ENCODE results near the gene MYLK. TPM values are rescaled to one million over a fixed set of nuclear protein-coding genes. Genes with fewer than 3 reads are reported as not detected.

Gene MYLK
- total RNA-seq, 4 donors from 2014 or later, result 32.0 to 81.2 (median 61.5) TPM

DNA sequence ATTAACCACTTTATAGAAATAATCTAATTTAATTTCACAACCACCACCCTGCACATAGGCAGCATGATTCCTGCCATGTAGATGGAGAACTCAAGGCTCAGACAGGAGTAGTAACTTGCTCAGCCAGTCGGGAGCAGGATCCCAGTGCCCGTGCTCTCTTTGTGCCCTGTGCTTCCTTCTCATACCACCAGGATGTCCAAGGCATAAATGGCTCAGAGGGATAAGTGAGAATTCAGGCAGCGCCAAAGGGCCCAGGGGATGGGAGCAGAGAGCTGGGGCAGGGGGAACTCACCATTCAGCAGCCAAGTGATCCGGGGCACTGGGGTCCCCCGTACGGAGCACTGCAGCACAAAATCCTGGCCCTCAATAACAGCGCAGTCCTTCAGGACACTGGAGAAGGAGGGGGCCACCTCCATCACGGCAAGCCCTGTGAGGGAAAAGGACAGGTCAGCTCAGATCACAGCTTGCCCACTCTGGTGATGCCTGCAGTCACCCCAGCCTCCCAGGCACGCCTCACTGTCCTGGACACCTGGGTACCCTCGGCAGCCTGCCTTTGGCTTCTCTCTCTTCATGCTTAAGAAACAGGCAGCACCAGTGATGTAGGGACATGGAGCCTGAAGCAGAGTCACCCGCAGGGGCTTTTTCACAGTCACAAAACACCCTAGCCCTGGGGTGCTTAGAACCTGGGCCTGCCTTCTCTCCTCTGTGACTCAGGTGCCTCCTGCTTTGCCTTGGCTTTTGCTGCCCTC lies 158.3 kb downstream of the MYLK start:
- Histone ChIP-seq H3K27me3 (no peaks in the 10 kb centered on the region), H3K4me3 (no peak overlapping the region), H3K36me3 (no peaks in the 10 kb centered on the region), H3K4me1 (peaks cover 0 to 7% (median 0%) of the 10 kb centered on the region in 4 donors), H3K27ac (no peak overlapping the region), H3K9me3 (no peaks in the 10 kb centered on the region)
- DNase-seq (ENCODE audit: low spot score in 2 of 2), result no peak
- TF ChIP-seq, protein P1, sequence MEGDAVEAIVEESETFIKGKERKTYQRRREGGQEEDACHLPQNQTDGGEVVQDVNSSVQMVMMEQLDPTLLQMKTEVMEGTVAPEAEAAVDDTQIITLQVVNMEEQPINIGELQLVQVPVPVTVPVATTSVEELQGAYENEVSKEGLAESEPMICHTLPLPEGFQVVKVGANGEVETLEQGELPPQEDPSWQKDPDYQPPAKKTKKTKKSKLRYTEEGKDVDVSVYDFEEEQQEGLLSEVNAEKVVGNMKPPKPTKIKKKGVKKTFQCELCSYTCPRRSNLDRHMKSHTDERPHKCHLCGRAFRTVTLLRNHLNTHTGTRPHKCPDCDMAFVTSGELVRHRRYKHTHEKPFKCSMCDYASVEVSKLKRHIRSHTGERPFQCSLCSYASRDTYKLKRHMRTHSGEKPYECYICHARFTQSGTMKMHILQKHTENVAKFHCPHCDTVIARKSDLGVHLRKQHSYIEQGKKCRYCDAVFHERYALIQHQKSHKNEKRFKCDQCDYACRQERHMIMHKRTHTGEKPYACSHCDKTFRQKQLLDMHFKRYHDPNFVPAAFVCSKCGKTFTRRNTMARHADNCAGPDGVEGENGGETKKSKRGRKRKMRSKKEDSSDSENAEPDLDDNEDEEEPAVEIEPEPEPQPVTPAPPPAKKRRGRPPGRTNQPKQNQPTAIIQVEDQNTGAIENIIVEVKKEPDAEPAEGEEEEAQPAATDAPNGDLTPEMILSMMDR (IDR thresholded peaks at IDR 0.05), result no peak
- TF ChIP-seq POLR2A (IDR thresholded peaks at IDR 0.05) (no peak), EP300 (IDR thresholded peaks at IDR 0.05) (no peak)
- 85 to 91% methylated on average over 11 of the region's 11 CpGs for WGBS, 2 donors

DNA sequence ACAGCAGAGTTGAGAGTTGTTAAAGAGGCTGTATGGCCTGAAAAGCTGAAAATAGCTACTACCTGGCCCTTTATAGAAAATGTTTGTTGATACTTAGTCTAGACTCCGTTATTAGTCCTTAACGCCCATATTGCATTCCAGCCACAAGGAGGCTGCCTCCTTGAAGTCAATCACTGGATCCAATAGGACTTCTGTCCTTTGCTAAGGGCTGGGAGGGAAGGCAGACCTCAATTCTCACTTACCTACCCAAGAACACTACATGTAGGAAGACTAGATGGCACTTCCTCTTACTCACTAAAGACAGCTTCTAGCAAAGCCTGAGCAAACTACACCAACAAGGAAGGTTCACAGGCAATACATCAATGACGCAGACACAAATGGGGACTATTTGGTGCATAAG lies 159.8 kb downstream of the MYLK start:
- peaks cover 0 to 22% (median 3%) of the 10 kb centered on the region in 4 donors for H3K4me1 ChIP-seq
- no peak overlapping the region for H3K27ac ChIP-seq
- no peak overlapping the region for H3K4me3 ChIP-seq
- TF ChIP-seq EP300 (IDR thresholded peaks at IDR 0.05), result no peak
- TF ChIP-seq, protein P1 (IDR thresholded peaks at IDR 0.05), result no peak
- no peak for TF ChIP-seq POLR2A (IDR thresholded peaks at IDR 0.05)
- H3K36me3 ChIP-seq, result no peaks in the 10 kb centered on the region
- H3K9me3 ChIP-seq, result no peaks in the 10 kb centered on the region
- H3K27me3 ChIP-seq, result no peaks in the 10 kb centered on the region
- WGBS, 2 donors, result 16 to 27% methylated on average over 3 of the region's 3 CpGs
- no peak for DNase-seq (ENCODE audit: low spot score in 2 of 2)

DNA sequence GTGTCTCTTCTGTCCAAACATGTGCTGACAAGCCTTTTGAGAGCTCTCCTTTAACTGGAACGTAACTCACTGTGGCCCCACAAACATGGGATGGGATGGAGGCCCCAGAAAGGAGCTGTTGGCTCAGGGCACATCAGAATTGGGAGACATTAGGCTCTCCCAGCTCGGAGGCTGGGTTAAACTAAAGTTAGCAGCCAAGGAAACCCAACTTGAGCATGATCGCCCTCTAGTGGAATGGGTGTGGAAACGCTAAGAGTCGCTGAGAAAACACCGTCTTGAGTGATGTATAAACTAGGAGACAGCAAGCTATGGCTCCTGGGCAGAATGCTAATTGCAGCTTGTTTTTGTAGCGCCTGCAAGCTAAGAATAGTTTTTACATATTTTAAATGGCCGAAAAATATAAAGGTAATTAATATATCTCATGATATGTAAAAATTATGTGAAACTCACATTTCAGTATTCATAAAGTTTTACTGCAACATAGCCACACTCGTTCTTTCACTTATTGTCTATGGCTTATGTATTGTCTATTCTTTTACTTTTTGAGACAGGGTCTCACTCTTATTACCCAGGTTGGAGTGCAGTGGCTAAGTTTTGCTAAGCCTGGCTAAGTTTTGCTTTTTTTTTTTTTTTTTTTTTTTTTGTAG lies 160.5 kb downstream of the MYLK start:
- peak in 1 of 2 donors; percentile 65 for DNase-seq (ENCODE audit: low spot score in 2 of 2)

DNA sequence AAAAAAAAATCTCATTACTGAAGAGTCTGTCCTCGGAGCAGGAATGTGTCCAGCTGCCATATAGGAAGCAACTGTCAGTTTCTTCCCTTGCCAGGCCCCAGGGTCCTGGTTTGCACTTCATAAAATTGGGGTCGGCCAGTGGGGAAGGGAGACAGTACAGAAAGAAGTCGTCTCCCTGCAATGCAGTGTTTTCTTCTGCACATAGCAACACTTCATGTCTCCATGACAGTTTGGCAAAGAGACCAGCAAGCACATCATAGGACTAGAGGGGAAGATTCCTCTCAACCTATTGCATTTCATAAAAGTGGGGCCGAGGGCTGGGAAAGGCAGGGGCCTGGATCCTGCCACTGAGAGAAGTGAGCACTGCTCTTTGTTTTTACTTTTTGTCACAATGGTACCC lies 161.1 kb downstream of the MYLK start:
- H3K4me3 ChIP-seq, result no peak overlapping the region
- no peak for TF ChIP-seq POLR2A (IDR thresholded peaks at IDR 0.05)
- H3K4me1 ChIP-seq, result peaks cover 0 to 28% (median 6%) of the 10 kb centered on the region in 4 donors
- H3K27me3 ChIP-seq, result no peaks in the 10 kb centered on the region
- no peak for DNase-seq (ENCODE audit: low spot score in 2 of 2)
- H3K9me3 ChIP-seq, result no peaks in the 10 kb centered on the region
- 69 to 75% methylated on average over 4 of the region's 4 CpGs for WGBS, 2 donors
- H3K27ac ChIP-seq, result no peak overlapping the region
- no peaks in the 10 kb centered on the region for H3K36me3 ChIP-seq

More for the DNA sequence above, 160.5 kb downstream of the MYLK start:
- H3K4me3 ChIP-seq, result no peak overlapping the region
- H3K27me3 ChIP-seq, result no peaks in the 10 kb centered on the region
- no peaks in the 10 kb centered on the region for H3K9me3 ChIP-seq
- no peaks in the 10 kb centered on the region for H3K36me3 ChIP-seq
- WGBS, 2 donors, result 12 to 16% methylated on average over 9 of the region's 9 CpGs
- no peak overlapping the region for H3K27ac ChIP-seq
- H3K4me1 ChIP-seq, result peaks cover 0 to 28% (median 6%) of the 10 kb centered on the region in 4 donors
- TF ChIP-seq POLR2A (IDR thresholded peaks at IDR 0.05) (no peak), EP300 (IDR thresholded peaks at IDR 0.05) (no peak)
- TF ChIP-seq, protein P1 (IDR thresholded peaks at IDR 0.05), result peak; percentile 76 to 79 (median 78)

DNA sequence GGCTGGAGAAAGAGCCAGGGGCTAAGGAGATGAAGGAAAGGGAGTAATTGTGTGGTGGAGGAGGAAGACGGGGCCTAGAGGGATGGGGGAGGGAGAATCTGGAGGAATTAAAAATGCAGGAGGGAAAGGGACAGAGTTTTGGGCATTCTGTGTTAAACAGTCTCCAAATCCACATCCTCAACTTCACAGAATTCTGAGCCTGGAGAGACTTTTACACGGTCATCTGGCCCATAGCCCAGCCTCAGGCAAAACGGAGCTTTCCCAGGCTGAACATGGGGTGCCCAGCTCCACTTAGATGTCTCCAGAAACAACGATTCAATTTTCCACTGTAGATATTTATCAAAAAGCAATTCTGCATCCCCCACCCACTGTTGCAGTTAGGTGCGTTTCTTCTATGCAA lies 161.7 kb downstream of the MYLK start:
- peaks cover 0 to 28% (median 6%) of the 10 kb centered on the region in 4 donors for H3K4me1 ChIP-seq
- no peaks in the 10 kb centered on the region for H3K27me3 ChIP-seq
- DNase-seq (ENCODE audit: low spot score in 2 of 2), result no peak
- TF ChIP-seq, protein P1 (IDR thresholded peaks at IDR 0.05), result no peak
- TF ChIP-seq EP300 (IDR thresholded peaks at IDR 0.05) (no peak), POLR2A (IDR thresholded peaks at IDR 0.05) (no peak)
- no peaks in the 10 kb centered on the region for H3K36me3 ChIP-seq
- WGBS, 2 donors, result 52 to 53% methylated on average over 5 of the region's 5 CpGs
- H3K27ac ChIP-seq, result no peak overlapping the region
- H3K4me3 ChIP-seq, result no peak overlapping the region
- H3K9me3 ChIP-seq, result no peaks in the 10 kb centered on the region

Measured in tibial nerve (tissue), 4 donors.